GM19324 (cell line): ENCODE measurements around the gene MARVELD2.
"Not testable (repeated sequence)": the region's sequence is repeated elsewhere in the genome, so short reads cannot be mapped to it uniquely, and the experiment has no call there.

Experiments used
- ATAC-seq: cut with Tn5 transposase; IDR thresholded peaks from one replicate; pipeline ENCODE4 v1.9.1; 2021; ENCODE audit warnings: mild to moderate bottlenecking, moderate library complexity; ENCODE audit not compliant: unreplicated experiment, low FRiP score

The MARVELD2 gene

DNA sequence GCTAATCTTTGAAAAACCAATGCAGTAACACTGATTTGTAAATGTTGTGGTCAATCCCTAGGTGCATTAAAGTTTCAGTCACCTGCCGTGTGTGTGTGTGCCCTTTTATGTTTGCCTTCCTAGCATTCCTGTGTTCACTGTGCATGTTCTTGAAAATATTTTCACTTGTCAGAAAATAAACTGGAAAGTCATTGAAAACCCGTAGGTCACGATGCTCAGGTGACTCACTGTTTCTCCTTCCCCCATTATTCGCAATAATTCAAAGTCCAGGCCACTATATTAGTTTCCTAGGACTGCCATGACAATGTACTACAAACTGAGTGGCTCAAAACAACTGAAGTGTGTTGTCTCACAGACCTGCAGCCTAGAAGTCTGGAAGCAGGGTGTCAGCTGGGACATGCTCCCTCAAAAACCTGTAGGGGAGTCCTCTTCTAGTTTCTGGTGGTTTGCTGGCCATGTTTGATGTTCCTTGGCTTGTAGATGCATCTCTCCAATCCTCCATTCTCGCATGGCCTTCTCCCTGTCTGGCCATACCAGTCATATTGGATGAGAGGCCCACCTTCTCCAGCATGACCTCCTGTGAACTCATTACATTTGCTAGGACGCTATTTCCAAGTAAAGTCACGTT lies 29.3 kb downstream of the MARVELD2 start:
- ATAC-seq = no peak

DNA sequence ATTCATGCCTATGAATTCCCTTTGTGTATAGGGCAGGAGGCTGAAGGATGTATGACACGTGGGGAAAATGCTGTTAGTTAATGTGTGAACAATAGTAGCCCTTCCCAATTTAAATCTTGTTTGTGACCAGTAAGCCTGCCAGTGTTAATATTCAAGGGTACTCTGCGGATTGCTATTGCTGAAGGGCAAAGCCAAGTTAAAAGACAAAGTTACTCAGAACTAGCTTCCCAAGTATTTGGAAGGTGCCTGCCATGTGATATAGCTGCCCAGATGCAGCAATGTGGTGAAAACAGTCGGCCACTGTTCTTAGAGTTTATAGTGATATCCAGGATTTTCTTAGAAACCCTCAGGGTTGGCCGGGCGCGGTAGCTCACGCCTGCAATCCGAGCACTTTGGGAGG lies 34.6 kb downstream of the MARVELD2 start:
- no peak for ATAC-seq

DNA sequence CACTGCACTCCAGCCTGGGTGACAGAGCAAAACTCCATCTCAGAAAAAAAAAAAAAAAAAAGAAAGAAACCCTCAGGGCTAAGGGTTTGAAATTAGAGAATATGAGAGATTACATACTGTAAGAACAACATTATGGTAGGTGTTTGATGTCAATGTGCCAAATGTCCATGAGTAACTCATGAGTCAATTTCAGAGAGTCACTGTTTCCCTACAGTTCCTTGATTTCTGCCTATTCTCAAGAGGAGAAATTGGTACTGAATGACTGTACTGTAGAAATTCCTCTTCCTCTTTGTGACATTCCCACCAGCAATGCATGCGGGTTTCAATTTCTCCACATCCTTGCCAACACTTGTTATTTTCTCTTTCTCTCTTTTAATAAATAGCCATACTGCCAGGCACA lies 35.2 kb downstream of the MARVELD2 start:
- ATAC-seq = no peak

DNA sequence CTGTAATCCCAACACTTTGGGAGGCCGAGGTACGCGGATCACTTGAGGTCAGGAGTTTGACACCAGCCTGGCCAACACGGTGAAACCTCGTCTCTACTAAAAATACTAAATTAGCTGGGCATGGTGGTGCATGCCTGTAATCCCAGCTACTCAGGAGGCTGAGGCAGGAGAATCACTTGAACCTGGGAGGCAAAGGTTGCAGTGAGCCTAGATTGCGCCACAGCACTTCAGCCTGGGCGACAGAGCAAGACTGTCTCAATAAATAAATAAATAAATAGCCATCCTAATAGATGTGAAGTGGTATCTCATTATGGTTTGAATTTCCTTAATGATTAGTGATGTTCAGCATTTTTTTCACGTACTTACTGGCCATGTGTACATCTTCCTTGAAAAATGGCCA lies 35.6 kb downstream of the MARVELD2 start:
- not testable (repeated sequence) for ATAC-seq

DNA sequence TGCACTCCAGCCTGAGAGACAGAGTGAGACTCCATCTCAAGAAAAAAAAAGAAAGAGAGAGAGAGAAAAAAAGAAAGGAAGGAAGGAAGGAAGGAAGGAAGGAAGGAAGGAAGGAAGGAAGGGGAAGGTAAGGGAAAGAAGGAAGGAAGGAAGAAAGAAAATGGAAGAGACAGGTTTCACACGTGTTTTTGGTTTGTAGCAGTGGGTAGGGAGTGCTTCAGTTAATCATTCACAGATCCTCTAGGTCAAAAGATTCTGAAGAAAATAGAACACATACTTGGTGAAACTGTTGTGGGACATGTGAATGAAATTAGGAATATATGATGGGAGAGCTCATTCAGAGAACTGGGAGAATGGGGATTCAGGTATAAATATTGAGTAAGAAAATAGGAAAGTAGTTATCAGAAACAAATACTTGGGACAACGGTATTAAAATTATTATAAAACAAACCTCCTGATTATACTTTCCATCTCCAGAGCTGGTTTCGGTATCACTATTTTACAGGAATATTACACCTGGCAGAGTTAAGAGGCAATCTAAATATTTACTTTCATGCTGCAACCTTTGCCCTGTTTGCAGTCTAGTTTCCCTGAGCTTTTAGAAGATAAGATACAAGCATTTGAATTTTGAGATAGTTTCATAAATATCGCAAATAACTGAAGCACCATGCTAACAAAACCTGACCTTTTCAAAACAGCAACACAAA lies 37.2 kb downstream of the MARVELD2 start:
- no peak for ATAC-seq

DNA sequence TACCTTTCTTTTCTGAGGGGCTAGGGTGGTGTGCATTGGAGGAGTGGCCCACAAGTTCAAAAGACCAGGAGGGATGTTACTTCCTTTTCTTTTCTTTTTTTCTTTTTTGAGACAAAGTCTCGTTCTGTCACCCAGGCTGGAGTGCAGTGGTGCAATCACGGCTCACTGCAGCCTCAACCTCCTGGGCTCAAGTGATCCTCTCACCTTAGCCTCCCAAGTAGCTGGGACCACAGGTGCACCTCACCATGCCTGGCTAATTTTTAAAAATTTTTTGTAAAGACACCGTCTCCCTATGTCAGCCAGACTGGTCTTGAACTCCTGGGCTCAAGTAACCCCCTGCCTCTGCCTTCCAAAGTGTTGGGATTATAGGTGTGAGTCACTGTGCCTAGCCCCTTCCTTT lies 38.6 kb downstream of the MARVELD2 start:
- not testable (repeated sequence) for ATAC-seq

DNA sequence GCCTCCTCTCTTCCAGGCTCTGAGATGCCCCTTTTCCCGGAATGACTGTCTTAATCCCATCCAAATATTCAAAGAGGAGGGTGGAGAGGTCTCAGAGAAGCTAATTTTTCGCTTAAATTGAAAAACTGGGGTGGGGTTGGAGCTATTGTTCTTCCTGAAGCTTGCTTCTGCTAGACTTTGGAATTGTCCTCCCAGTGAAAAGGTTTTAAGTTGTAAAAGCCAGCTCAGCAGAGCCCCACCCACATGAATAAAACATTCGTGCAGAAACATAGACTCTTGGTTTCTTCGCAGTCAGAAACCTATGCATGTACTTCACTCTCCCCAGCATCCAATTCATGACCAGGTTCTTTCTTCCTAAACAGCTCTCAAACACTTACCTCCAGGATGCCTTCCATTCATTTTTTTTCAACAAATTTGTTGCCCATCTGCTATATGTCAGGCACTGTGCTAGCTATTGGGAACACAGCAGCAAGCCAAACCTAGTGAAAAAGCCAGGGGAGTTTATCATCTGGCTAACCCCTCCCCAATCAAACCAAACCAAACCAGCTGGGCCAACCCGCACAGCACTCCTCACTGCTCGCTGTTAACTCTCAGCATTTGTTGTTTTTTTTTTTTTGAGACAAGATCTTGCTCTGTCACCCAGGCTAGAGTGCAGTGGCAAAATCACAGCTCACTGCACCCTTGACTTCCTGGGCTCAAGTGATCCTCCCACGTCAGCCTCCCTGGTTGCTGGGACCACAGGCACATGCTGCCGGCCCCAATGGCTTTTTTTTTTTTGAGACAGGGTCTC lies 39.7 kb downstream of the MARVELD2 start:
- no peak for ATAC-seq

DNA sequence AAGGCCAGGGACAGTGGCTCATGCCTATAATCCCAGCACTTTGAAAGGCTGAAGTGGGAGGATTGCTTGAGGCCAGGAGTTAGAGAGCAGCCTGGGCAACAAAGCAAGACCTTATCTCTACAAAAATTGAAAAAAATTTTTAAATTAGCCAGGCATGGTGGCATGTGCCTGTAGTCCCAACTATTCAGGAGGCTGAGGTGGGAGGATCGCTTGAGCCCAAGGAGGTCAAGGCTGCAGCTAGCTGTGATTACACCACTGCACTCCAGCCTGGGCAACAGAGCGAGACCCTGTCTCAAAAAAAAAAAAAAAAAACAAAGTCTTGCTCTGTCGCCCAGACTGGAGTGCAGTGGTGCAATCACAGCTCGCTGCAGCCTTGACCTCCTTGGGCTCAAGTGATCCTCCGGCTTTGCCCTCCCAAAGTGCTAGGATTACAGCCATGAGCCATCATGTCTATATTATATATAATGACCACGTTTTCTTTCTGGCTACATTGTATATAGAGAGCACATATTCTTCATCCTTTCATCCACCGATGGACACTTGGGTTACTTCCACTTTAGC lies 40.6 kb downstream of the MARVELD2 start:
- ATAC-seq = not testable (repeated sequence)

DNA sequence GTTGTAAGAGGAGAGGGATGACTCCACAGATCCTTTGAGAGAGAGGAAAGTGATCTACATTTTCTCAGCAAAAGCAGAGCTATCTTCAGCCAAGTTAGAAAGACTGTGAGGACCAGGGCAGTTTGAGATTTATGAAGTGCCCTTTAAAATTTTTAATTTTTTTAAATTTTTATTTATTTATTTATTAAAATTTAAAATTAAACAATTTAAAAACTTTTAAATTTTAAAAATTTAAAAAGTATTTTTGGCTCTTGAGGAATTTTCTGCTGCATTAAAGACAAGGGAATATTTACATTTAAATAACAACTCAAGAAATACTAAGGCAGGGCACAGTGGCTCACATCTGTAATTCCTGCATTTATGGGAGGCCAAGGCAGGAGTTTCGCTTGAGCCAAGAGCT lies 47.3 kb downstream of the MARVELD2 start:
- no peak for ATAC-seq

DNA sequence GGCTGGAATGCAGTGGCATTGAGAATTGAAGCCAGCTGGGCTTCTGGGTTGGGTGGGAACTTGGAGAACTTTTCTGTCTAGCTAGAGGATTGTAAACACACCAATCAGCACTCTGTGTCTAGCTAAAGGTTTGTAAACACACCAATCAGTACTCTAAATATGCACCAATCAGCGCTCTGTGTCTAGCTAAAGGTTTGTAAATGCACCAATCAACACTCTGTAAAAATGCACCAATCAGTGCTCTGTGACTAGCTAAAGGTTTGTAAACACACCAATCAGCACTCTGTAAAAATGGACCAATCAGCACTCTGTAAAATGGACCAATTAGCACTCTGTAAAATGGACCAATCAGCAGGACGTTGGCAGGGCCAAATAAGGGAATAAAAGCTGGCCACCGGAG lies 51.5 kb downstream of the MARVELD2 start:
- ATAC-seq = not testable (repeated sequence)

DNA sequence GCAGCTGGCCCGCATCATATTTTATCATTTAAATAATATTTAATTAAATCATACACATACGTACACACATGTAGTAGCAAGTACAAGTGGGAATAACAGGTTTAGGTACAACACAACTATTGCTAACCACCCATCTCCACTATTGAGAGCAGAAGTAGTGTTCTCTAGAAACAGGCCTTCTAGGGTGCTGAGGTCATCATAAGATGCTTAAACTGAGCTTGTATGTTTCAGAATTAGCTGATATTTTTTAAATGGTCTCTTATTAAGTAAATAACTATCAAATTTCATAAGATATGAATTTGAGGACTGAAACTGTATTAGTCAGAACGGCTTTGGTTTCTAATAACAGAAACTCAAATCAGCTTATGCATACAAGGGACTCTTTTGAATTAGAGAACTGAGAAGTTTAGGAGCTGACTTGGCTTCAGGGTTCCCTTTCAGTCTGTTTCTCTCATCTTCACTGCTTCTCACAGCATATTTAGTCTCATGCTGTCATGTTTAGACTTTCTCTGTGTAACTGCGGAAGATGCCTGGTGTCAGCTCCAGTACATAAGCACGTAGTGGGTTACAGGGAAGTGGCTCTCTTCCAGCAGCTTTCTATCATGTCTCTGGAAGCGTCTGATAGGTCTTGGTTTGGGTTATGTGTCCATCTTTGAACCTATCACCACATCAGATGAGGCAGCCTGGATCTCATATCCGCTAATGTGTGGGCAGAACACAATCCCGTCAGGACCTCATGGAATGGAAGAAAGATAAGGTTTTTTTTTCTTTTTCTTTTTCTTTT lies 52.7 kb downstream of the MARVELD2 start:
- peak; percentile 93 for ATAC-seq

DNA sequence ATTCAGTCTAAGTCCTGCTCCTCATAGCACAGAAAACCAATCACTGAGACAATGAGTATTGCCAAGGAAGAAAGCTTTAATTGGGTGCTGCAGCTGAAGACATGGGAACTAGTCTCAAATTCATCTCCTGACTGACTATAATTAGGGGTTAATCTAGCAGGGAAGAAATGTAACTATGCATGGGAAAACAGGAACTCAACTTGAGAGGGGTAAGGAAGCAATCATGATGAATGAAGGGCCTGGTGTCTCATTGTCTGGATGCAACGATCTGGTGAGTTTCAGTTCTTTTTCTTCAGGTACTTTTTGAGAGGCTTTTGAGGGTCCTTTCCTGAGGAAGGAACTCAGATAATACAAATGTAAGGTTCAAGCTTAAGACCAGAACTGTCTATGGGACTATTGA lies 53.7 kb downstream of the MARVELD2 start:
- ATAC-seq = no peak

DNA sequence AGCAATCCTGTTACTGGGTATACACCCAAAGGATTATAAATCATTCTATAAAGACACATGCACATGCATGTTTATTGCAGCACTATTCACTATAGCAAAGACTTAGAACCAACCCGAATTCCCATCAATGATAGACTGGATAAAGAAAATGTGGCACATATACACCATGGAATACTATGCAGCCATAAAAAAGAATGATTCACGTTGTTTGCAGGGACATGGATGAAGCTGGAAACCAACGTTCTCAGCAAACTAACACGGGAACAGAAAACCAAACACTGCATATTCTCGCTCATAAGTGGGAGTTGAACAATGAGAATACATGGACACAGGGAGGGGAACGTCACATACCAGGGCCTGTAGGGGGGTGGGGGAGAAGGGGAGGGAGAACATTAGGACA lies 56.6 kb downstream of the MARVELD2 start:
- ATAC-seq = not testable (repeated sequence)

DNA sequence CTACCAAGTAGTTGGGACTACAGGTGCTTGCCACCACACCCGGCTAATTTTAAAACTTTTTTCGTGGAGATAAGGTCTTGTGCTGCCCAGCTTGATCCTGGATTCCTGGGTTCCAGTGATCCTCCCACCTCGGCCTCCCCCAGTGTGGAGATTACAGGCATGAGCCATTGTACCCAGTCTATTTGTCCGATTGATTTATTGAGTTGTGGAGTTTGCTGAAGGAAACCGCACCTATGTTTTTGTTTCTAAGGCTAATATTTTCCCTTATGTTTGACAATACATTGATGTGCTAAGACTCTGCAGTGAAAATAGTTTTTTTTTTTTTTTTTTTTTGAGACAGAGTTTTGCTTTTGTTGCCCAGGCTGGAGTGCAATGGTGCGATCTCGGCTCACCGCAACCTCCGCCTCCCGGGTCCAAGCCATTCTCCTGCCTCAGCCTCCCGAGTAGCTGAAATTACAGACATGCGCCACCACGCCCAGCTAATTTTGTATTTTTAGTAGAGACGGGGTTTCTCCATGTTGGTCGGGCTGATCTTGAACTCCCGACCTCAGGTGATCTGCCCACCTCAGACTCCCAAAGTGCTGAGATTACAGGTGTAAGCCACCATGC lies 57.7 kb downstream of the MARVELD2 start:
- not testable (repeated sequence) for ATAC-seq

DNA sequence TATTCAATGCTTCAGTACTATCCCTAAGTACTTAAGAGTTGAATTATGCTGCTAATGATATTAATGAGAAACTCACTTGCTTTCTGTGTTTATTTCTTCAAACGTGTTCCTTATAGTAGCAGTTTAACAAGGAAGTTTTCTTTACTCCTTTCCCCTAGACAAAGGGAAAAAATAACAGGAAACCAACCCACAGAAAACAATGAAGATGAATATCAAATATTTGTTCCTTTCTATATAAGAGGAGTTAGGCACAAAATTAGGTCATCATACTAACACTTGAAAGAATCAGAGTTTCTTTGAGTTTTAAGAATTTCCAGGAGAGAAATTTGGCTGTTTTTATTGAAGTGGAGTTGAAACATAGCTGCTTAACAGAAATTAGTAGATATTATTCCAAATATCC lies 62.3 kb downstream of the MARVELD2 start:
- ATAC-seq = no peak

DNA sequence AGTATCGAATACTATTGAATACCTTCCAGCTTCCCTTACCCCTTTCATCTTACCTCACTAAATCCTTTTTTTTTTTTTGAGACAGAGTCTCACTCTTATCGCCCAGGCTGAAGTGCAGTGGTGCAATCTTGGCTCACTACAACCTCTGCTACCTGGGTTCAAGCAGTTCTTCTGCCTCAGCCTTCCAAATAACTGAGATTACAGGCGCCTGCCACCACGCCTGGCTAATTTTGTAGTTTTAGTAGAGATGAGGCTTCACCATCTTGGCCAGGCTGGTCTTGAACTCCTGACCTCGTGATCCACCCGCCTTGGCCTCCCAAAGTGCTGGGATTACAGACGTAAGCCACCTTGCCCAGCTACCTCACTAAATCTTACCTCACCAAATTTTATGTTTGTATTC lies 63.4 kb downstream of the MARVELD2 start:
- ATAC-seq = not testable (repeated sequence)

DNA sequence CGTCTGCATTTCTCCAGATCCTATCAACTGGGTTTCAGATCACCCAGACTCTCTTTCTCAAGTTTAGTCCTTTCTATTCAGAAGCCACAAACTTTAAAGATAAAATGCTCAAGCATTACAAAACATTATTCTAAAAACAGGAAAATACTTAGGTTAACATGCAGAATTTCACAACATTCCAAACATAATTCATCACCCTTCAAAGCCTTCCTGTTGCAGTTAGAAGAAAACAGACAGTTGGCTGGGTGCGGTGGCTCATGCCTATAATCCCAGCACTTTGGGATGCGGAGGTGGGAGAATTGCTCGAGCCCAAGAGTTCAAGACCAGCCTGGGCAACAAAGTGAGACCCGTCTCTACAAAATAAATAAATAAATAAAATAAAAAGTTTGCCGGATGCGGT lies 70.0 kb downstream of the MARVELD2 start:
- ATAC-seq = no peak

DNA sequence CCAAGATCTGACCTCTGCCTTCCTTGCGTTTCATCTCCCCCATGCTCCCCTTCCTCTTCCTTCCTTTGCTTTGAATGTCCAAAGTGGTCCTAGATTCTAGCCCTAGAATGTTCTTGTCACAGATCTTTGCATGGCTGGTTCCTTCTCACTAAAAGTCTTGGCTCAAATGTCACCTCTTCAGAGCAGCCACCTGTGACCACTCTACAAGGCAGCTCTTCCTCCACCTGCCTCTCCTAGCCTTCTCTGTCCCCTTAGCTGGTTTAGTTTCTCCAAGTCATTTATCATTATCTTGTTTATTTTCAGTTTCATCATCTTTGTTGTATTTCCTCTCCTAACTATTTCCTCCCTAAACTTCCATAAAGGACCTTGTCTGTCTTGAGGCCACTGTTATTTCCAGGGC lies 70.6 kb downstream of the MARVELD2 start:
- no peak for ATAC-seq

DNA sequence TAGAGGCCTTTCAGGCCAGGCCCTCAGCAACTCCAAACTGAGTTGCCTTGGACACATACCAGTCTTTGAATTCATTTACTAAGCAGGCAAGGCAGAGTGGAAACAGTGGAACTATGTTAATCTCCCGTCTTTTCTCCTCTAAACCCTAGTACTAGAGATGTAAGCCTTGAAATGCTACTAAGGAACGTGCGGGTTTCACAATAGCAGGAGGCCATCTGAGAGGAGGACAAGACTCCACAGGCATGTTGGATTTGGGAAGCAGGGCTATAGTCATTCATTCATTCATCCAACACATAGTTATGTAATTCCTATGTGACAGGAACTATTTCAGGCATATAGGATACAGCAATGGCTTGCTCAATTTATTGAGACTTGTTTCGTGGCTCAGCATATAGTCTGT lies 74.3 kb downstream of the MARVELD2 start:
- no peak for ATAC-seq

DNA sequence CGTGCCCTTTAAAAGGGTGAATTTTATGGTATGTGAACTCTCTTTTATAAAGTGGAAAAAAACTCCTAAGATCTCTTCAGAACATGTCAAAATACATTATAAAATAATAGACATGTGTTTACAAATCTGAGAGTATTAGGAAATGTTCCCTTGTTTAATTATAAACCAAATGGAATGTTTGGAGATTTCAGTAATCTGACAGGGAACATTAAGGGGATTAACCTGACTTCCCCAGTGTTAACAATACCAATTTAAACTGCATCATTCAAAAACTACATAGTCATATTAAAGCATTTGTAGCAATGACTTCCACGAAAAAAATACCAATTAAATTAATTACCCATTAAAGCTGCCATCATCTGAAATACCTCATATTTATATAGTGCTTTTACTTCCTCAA lies 76.1 kb downstream of the MARVELD2 start:
- no peak for ATAC-seq
